GM10248 (cell line): ENCODE measurements around the gene TSPAN10.

Experiments used
- CTCF ChIA-PET: fragments of 300-600 bp; sonication (Branson Sonifier 250); formaldehyde crosslinking; extraction: SDS; loops from one replicate; lab custom pipeline; 2021; ENCODE audit warnings: antibody characterized with exemption; lab: Yijun Ruan, JAX
- POLR2A ChIA-PET: fragments of 350-650 bp; sonication (Branson Sonifier 250); formaldehyde crosslinking; extraction: SDS; loops from one replicate; lab custom pipeline; 2020; ENCODE audit warnings: antibody characterized with exemption; lab: Yijun Ruan, JAX
- DNase-seq: peaks from one replicate; pipeline ENCODE4 v3.0.0; 2012; ENCODE audit errors: extremely low spot score
- CTCF ChIP-seq: IDR thresholded peaks from 2 replicates; pipeline ENCODE4 v1.5.1; 2012; ENCODE audit warnings: mild to moderate bottlenecking, low read depth; ENCODE audit errors: extremely low read depth, missing control alignments, control extremely low read depth

The TSPAN10 gene

DNA sequence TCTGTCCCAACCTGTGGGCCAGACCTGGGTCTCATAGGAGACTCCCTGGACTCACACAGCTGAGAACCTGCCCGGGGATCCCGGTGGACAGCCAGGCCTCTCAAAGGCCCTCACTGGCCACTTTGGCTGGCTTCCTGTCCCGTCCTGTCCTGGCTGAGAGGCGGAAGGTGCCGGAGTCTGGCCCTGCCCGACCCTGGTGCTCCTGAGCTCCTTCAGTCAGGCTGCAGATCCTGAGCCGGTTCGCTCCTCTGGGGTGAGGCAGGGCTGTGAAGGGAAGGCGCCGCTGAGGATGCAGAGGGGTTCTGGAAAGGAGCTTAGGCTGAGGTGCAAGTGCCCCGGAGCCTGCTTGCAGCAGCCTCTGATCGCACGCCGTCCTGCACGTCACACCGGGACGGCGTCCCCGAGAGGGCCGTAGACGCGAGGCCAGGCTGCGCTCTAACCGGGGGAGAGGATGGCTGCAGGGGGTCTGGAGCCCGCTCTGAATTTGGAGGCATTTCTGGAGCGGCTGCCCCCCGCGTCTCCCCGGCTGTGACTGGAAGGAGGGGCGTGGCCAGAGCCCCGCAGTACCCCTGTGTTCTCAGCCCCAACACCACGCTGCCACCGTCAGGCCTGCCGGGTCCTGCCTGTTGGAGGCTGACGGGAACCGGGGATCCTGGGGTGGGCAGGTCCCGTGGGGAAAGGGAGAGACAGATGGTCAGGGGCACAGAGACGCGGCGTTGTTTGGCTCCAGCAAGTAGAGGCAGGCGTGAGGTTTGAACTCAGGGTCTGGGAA is 51.0 kb downstream of the TSPAN10 start:
- no peak for TF ChIP-seq CTCF
- DNase-seq: no peak
- ChIA-PET POLR2A (no interaction called here), CTCF (interaction anchor here (2.6 kb wide), 1 partner anchor 12 kb away, joined by 7 read pairs; no protein-coding TSS in a partner anchor)

DNA sequence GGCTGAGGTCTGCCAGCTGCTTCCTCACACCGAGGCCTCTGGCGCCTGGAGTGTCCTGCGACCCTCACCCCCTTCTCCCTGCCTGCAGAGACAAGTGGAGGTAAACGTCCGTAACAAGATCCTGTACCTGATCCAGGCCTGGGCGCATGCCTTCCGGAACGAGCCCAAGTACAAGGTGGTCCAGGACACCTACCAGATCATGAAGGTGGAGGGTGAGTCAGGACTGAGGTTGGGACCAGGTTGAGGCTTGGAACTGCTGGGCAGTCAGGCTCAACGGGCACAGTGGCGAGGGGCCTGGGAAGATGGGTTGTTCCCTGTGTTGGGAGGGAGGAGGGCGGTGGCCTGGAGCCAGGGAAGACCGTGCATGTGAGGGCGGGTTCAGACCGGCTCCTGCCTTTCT is 51.6 kb downstream of the TSPAN10 start:
- TF ChIP-seq CTCF: no peak
- DNase-seq: no peak
- CTCF ChIA-PET: interaction anchor here (2.6 kb wide), 1 partner anchor 12 kb away, joined by 7 read pairs; no protein-coding TSS in a partner anchor
- POLR2A ChIA-PET: no interaction called here

- DNase-seq: no peak
- no peak for TF ChIP-seq CTCF
- ChIA-PET CTCF (interaction anchor here (1.4 kb wide), 1 partner anchor 11 kb away, joined by 3 read pairs; no protein-coding TSS in a partner anchor), POLR2A (no interaction called here)
Measured at GRCh38 chr17:81690066-81690465, 53.1 kb downstream of the TSPAN10 start.

- POLR2A ChIA-PET: no interaction called here
- no peak for TF ChIP-seq CTCF
- CTCF ChIA-PET: interaction anchor here (1.4 kb wide), 1 partner anchor 11 kb away, joined by 3 read pairs; no protein-coding TSS in a partner anchor
- DNase-seq: no peak
Measured at GRCh38 chr17:81690549-81690948, 53.6 kb downstream of the TSPAN10 start.

DNA sequence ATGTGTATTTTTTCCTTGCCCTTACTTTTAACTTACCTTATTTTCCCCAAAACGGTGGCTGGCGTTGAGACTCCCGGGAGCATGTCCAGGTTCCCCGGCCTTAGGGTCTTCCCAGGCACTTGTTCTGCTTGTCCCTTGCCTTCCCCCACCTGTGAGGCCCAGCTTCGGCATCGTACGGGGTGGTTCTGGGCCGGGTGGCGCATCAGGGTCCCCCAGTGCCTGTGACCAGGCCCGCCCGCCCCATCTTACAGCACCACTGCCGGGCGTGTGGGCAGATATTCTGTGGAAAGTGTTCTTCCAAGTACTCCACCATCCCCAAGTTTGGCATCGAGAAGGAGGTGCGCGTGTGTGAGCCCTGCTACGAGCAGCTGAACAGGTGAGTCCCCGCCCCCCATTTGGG is 54.2 kb downstream of the TSPAN10 start:
- POLR2A ChIA-PET: no interaction called here
- TF ChIP-seq CTCF: no peak
- DNase-seq: no peak
- CTCF ChIA-PET: interaction anchor here (0.7 to 1.4 kb wide), 2 partner anchors 10 to 12 kb away, joined by 3 read pairs; partner anchors contain the start of gene MRPL12

- ChIA-PET CTCF (interaction anchor here (0.7 kb wide), 1 partner anchor 11 kb away, joined by 3 read pairs; the partner anchor contains the start of gene MRPL12), POLR2A (no interaction called here)
- no peak for DNase-seq
- no peak for TF ChIP-seq CTCF
Measured at GRCh38 chr17:81691608-81692007, 54.6 kb downstream of the TSPAN10 start.
